IMR-90 (cell line): Measurements from ENCODE around the gene ACSM3.

Experiments
- CEBPB ChIP-seq: IDR thresholded peaks from 2 replicates; pipeline ENCODE4 v1.6.1; 2012; ENCODE audit warnings: low read depth, low read length, improper control_type of control experiment
- POLR2A ChIP-seq: IDR thresholded peaks from 2 replicates; pipeline ENCODE4 v1.6.1; 2012; ENCODE audit warnings: mild to moderate bottlenecking, low read depth, low read length
- TF ChIP-seq, protein P1 (sequence below): conservative IDR thresholded peaks from 2 replicates; pipeline ENCODE4 v1.5.1; 2012; ENCODE audit warnings: mild to moderate bottlenecking, low read depth, low read length, improper control_type of control experiment

DNA sequence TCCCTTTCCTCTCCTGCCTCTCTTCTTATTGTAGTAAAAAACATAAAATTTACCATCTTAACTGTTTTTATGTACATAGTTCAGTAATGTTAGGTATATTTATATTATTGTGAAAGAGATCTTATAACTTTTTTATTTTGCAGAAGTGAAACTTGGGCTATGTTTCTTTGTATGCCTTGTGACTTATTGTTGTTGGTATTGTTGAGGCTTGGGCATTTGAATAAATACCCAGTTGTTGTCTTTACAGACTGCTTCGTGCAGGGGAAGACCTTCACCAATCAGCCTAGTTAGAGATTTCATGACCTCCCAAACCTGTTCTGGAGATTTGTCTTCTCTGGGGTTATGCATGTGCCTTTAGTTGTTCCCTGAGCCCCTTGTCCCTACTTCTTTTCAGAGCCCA is 74.4 kb downstream of the ACSM3 start:
- TF ChIP-seq, protein P1, sequence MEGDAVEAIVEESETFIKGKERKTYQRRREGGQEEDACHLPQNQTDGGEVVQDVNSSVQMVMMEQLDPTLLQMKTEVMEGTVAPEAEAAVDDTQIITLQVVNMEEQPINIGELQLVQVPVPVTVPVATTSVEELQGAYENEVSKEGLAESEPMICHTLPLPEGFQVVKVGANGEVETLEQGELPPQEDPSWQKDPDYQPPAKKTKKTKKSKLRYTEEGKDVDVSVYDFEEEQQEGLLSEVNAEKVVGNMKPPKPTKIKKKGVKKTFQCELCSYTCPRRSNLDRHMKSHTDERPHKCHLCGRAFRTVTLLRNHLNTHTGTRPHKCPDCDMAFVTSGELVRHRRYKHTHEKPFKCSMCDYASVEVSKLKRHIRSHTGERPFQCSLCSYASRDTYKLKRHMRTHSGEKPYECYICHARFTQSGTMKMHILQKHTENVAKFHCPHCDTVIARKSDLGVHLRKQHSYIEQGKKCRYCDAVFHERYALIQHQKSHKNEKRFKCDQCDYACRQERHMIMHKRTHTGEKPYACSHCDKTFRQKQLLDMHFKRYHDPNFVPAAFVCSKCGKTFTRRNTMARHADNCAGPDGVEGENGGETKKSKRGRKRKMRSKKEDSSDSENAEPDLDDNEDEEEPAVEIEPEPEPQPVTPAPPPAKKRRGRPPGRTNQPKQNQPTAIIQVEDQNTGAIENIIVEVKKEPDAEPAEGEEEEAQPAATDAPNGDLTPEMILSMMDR: no peak
- TF ChIP-seq CEBPB (no peak), POLR2A (no peak)
